GM23338 (cell line): ENCODE measurements around the gene PFKFB2. TPM values are rescaled to one million over a fixed set of nuclear protein-coding genes. Genes with fewer than 3 reads are reported as not detected.

Experiments
- ATAC-seq: fragments of 200-7000 bp; cut with Tn5 transposase; 3 replicates; pipeline ENCODE4 v1.9.1; 2020
- DNase-seq: peaks from one replicate; pipeline ENCODE4 v3.0.0-alpha.2; 2015; ENCODE audit warnings: low spot score
- H2AFZ ChIP-seq: fragments of 200-600 bp; sonication (generic); 2 replicates; pipeline ENCODE4 v1.8.0; 2016; ENCODE audit warnings: antibody characterized with exemption, mild to moderate bottlenecking, moderate library complexity
- H3F3A ChIP-seq: fragments of 200-600 bp; sonication (generic); replicated peaks from 2 replicates; pipeline ENCODE4 v1.8.0; 2017; ENCODE audit warnings: antibody characterized with exemption, mixed run types, low read depth
- H3K27ac ChIP-seq: fragments of 200-600 bp; sonication (generic); 2 replicates; pipeline ENCODE4 v1.6.1; 2016; ENCODE audit warnings: low read depth
- H3K27me3 ChIP-seq: fragments of 200-600 bp; sonication (generic); 2 replicates; pipeline ENCODE4 v1.8.0; 2016; ENCODE audit warnings: mild to moderate bottlenecking, mixed run types, moderate library complexity; ENCODE audit not compliant: insufficient read depth
- H3K36me3 ChIP-seq: fragments of 200-600 bp; sonication (generic); 2 replicates; pipeline ENCODE4 v1.8.0; 2016; ENCODE audit warnings: mild to moderate bottlenecking; ENCODE audit not compliant: insufficient read depth
- H3K4me1 ChIP-seq: fragments of 200-600 bp; sonication (generic); 2 replicates; pipeline ENCODE4 v1.8.0; 2016; ENCODE audit warnings: mild to moderate bottlenecking, moderate library complexity; ENCODE audit not compliant: insufficient read depth
- H3K4me2 ChIP-seq: fragments of 200-600 bp; sonication (generic); 2 replicates; pipeline ENCODE4 v1.7.1; 2017; ENCODE audit warnings: mixed run types
- H3K4me3 ChIP-seq: fragments of 200-600 bp; sonication (generic); 2 replicates; pipeline ENCODE4 v1.6.1; 2016; ENCODE audit warnings: mixed run types
- H3K79me2 ChIP-seq: fragments of 200-600 bp; sonication (generic); replicated peaks from 2 replicates; pipeline ENCODE4 v1.8.0; 2017; ENCODE audit warnings: mild to moderate bottlenecking; ENCODE audit not compliant: insufficient read depth
- H3K9me2 ChIP-seq: fragments of 200-600 bp; sonication (generic); 2 replicates; pipeline ENCODE4 v1.8.0; 2017; ENCODE audit not compliant: insufficient read depth
- H4K20me1 ChIP-seq: fragments of 200-600 bp; sonication (generic); replicated peaks from 2 replicates; pipeline ENCODE4 v1.8.0; 2017; ENCODE audit warnings: mild to moderate bottlenecking; ENCODE audit not compliant: insufficient read depth
- H3K27ac Mint-ChIP-seq: 2 replicates; pipeline ENCODE4 v1.8.0; 2020; ENCODE audit warnings: inconsistent platforms, mild to moderate bottlenecking, moderate library complexity, mixed read lengths
- H3K27me3 Mint-ChIP-seq: 3 replicates; pipeline ENCODE4 v1.8.0; 2022; ENCODE audit warnings: low read depth, mild to moderate bottlenecking, moderate library complexity, mixed read lengths, inconsistent platforms; ENCODE audit not compliant: insufficient read depth, poor library complexity
- H3K36me3 Mint-ChIP-seq: 3 replicates; pipeline ENCODE4 v1.8.0; 2021; ENCODE audit warnings: low read depth, mild to moderate bottlenecking, inconsistent platforms, moderate library complexity, mixed read lengths
- H3K4me1 Mint-ChIP-seq: 3 replicates; pipeline ENCODE4 v1.8.0; 2020; ENCODE audit warnings: mild to moderate bottlenecking, inconsistent platforms, mixed read lengths
- H3K4me3 Mint-ChIP-seq: 3 replicates; pipeline ENCODE4 v1.8.0; 2021; ENCODE audit warnings: moderate library complexity, mild to moderate bottlenecking, inconsistent platforms, mixed read lengths
- H3K9me3 Mint-ChIP-seq: 3 replicates; pipeline ENCODE4 v1.8.0; 2020; ENCODE audit warnings: moderate library complexity, mild to moderate bottlenecking, inconsistent platforms, mixed read lengths
- POLR2AphosphoS5 ChIP-seq: IDR thresholded peaks from 2 replicates; pipeline ENCODE4 v1.6.1; 2016; ENCODE audit warnings: antibody characterized with exemption, low read depth
- STAT1 ChIP-seq: IDR thresholded peaks from one replicate; pipeline ENCODE4 v1.6.1; 2016; ENCODE audit warnings: antibody characterized with exemption; ENCODE audit not compliant: unreplicated experiment
- ZNF331 ChIP-seq: fragments of 250-450 bp; sonication (Bioruptor Pico); IDR thresholded peaks from 2 replicates; pipeline ENCODE4 v1.5.0; 2020; ENCODE audit warnings: low read depth, mild to moderate bottlenecking, moderate library complexity
- polyA plus RNA-seq: library from polyadenylated mRNA; unstranded; fragments of >200 nt; fragmentation: Nextera tagmentation; extraction: Ambion mirVana; gene quantifications from 2 replicates; pipeline ENCODE4 v1.2.1, GENCODE V29; 2016
- total RNA-seq: library from RNA; depleted of rRNA; stranded (reverse); fragments of >200 nt; shearing (Covaris generic); gene quantifications from 2 replicates; pipeline ENCODE4 v1.2.3, GENCODE V29; 2014
- TF ChIP-seq, protein P1 (sequence below), 2 experiments: fragments of 200-600 bp in 1 of 2; sonication (generic) in 1 of 2; conservative IDR thresholded peaks; 2 replicates each; pipeline versions ENCODE4 v1.5.1 to v1.6.1; 2016 to 2017; ENCODE audit warnings: antibody characterized with exemption in 2 of 2, low read depth in 2 of 2, mild to moderate bottlenecking in 2 of 2, moderate library complexity in 1 of 2
- TF ChIP-seq, protein P2 (sequence below): IDR thresholded peaks from one replicate; pipeline ENCODE4 v1.6.1; 2018; ENCODE audit warnings: antibody characterized with exemption; ENCODE audit not compliant: unreplicated experiment
- TF ChIP-seq, protein P3 (sequence below): fragments of 250-450 bp; sonication (Bioruptor Pico); IDR thresholded peaks from 2 replicates; pipeline ENCODE4 v1.5.0; 2020; ENCODE audit warnings: mild to moderate bottlenecking, moderate library complexity
- TF ChIP-seq, protein P4 (sequence below): IDR thresholded peaks from 2 replicates; pipeline ENCODE4 v1.6.1; 2016; ENCODE audit warnings: antibody characterized with exemption

Gene PFKFB2
- total and polyA plus RNA-seq, 2 experiments from 2014 or later: 4.9 to 14.8 TPM

DNA sequence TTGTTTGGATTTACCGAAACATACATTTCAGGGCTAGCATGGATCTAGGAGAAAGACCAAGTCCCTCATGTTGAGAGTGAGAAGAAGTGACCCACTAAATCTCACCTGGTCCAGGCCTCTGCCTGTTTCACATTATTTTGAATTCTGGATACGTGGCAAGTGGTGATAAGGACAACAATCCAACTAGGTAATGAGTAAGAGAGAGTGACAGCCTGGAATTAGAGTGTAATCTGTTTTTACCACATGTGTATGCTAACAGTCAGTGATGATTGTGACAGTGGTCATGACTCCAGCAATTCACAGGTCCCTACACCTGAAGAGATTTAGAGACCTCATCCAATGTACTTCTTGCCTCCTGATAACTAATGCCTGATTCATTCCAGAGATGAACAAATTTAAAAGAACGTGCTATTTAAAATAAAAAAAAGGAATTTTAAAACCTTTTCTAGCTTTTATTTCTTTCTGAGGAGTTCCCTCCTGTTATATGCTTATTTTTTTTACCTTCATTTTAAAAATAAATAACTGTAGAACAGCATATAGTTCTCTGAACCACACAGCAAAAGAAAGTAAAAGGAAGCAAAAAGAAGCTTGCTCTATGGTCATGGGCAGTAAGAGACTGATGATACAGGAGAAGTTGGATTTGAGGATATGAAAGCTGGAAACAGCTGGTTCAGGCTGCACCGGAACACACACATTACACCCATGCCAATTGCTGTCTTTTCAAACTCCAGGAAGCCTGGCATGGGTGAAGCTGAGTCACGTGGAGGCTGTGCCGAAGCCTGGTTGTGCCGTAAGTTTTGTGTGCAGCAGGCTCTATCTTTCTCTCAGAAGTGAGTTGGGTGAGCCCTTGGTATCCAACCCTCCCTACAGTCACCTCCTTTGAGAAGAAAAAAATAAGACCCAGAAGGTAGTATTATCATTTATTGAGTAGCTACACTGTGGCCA, 35.2 kb upstream of the PFKFB2 start:
- Histone ChIP-seq H3K79me2 (no peaks in the 10 kb centered on the region), H2AFZ (no peak overlapping the region), H3K4me3 (no peak overlapping the region), H3F3A (no peaks in the 10 kb centered on the region), H4K20me1 (no peaks in the 10 kb centered on the region; the same call in 1 of the 2 replicates), H3K27ac (no peak overlapping the region), H3K4me2 (no peak overlapping the region), H3K4me1 (no peaks in the 10 kb centered on the region), H3K36me3 (no peaks in the 10 kb centered on the region), H3K27me3 (no peaks in the 10 kb centered on the region), H3K9me2 (peaks cover 11% of the 10 kb centered on the region; the same call in 1 of the 2 replicates)
- H3K36me3 Mint-ChIP-seq: no peaks in the 10 kb centered on the region; the same call in 2 of the 3 replicates
- H3K9me3 Mint-ChIP-seq: no peaks in the 10 kb centered on the region
- ATAC-seq (no peak), DNase-seq (no peak)
- H3K27me3 Mint-ChIP-seq: peaks cover 5% of the 10 kb centered on the region
- H3K4me1 Mint-ChIP-seq: no peaks in the 10 kb centered on the region
- H3K27ac Mint-ChIP-seq: no peak overlapping the region
- no peak for TF ChIP-seq POLR2AphosphoS5
- H3K4me3 Mint-ChIP-seq: no peak overlapping the region

DNA sequence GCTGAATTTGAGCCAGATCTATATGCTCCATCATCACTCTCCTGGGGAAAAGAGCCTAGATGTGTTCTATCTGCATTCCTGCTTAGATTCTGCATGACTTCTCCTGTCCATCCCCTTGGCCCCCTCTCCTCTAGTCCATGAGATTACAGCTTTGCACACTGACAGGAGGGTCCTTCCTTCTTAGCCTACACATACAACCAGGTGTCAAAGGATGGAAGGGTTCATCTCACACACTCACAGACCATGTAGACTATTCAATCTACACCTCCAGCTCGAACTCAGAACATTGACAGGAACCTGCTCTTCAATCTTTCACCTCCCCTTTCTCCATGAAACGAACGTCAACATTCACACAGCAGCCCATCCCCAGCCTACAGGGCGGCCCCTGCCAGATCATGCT, 34.4 kb upstream of the PFKFB2 start:
- Mint-ChIP-seq H3K27me3 (peaks cover 5% of the 10 kb centered on the region), H3K27ac (no peak overlapping the region), H3K4me1 (no peaks in the 10 kb centered on the region), H3K4me3 (no peak overlapping the region), H3K36me3 (no peaks in the 10 kb centered on the region; the same call in 2 of the 3 replicates), H3K9me3 (no peaks in the 10 kb centered on the region)
- Histone ChIP-seq H3K27ac (no peak overlapping the region), H3F3A (no peaks in the 10 kb centered on the region), H4K20me1 (no peaks in the 10 kb centered on the region; the same call in 1 of the 2 replicates), H3K4me2 (no peak overlapping the region), H3K4me3 (no peak overlapping the region), H2AFZ (no peak overlapping the region), H3K9me2 (peaks cover 11% of the 10 kb centered on the region; the same call in 1 of the 2 replicates), H3K79me2 (no peaks in the 10 kb centered on the region), H3K27me3 (no peaks in the 10 kb centered on the region), H3K36me3 (no peaks in the 10 kb centered on the region), H3K4me1 (no peaks in the 10 kb centered on the region)
- ATAC-seq (no peak), DNase-seq (no peak)
- TF ChIP-seq POLR2AphosphoS5 (no peak), STAT1 (no peak), ZNF331 (CRISPR knock-in tag) (no peak)
- TF ChIP-seq, protein P1, sequence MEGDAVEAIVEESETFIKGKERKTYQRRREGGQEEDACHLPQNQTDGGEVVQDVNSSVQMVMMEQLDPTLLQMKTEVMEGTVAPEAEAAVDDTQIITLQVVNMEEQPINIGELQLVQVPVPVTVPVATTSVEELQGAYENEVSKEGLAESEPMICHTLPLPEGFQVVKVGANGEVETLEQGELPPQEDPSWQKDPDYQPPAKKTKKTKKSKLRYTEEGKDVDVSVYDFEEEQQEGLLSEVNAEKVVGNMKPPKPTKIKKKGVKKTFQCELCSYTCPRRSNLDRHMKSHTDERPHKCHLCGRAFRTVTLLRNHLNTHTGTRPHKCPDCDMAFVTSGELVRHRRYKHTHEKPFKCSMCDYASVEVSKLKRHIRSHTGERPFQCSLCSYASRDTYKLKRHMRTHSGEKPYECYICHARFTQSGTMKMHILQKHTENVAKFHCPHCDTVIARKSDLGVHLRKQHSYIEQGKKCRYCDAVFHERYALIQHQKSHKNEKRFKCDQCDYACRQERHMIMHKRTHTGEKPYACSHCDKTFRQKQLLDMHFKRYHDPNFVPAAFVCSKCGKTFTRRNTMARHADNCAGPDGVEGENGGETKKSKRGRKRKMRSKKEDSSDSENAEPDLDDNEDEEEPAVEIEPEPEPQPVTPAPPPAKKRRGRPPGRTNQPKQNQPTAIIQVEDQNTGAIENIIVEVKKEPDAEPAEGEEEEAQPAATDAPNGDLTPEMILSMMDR (conservative IDR thresholded peaks at IDR 0.05; ENCODE audit: low read depth in 2 of 2): no peak
- TF ChIP-seq, protein P2, sequence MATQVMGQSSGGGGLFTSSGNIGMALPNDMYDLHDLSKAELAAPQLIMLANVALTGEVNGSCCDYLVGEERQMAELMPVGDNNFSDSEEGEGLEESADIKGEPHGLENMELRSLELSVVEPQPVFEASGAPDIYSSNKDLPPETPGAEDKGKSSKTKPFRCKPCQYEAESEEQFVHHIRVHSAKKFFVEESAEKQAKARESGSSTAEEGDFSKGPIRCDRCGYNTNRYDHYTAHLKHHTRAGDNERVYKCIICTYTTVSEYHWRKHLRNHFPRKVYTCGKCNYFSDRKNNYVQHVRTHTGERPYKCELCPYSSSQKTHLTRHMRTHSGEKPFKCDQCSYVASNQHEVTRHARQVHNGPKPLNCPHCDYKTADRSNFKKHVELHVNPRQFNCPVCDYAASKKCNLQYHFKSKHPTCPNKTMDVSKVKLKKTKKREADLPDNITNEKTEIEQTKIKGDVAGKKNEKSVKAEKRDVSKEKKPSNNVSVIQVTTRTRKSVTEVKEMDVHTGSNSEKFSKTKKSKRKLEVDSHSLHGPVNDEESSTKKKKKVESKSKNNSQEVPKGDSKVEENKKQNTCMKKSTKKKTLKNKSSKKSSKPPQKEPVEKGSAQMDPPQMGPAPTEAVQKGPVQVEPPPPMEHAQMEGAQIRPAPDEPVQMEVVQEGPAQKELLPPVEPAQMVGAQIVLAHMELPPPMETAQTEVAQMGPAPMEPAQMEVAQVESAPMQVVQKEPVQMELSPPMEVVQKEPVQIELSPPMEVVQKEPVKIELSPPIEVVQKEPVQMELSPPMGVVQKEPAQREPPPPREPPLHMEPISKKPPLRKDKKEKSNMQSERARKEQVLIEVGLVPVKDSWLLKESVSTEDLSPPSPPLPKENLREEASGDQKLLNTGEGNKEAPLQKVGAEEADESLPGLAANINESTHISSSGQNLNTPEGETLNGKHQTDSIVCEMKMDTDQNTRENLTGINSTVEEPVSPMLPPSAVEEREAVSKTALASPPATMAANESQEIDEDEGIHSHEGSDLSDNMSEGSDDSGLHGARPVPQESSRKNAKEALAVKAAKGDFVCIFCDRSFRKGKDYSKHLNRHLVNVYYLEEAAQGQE: no peak
- TF ChIP-seq, protein P3, sequence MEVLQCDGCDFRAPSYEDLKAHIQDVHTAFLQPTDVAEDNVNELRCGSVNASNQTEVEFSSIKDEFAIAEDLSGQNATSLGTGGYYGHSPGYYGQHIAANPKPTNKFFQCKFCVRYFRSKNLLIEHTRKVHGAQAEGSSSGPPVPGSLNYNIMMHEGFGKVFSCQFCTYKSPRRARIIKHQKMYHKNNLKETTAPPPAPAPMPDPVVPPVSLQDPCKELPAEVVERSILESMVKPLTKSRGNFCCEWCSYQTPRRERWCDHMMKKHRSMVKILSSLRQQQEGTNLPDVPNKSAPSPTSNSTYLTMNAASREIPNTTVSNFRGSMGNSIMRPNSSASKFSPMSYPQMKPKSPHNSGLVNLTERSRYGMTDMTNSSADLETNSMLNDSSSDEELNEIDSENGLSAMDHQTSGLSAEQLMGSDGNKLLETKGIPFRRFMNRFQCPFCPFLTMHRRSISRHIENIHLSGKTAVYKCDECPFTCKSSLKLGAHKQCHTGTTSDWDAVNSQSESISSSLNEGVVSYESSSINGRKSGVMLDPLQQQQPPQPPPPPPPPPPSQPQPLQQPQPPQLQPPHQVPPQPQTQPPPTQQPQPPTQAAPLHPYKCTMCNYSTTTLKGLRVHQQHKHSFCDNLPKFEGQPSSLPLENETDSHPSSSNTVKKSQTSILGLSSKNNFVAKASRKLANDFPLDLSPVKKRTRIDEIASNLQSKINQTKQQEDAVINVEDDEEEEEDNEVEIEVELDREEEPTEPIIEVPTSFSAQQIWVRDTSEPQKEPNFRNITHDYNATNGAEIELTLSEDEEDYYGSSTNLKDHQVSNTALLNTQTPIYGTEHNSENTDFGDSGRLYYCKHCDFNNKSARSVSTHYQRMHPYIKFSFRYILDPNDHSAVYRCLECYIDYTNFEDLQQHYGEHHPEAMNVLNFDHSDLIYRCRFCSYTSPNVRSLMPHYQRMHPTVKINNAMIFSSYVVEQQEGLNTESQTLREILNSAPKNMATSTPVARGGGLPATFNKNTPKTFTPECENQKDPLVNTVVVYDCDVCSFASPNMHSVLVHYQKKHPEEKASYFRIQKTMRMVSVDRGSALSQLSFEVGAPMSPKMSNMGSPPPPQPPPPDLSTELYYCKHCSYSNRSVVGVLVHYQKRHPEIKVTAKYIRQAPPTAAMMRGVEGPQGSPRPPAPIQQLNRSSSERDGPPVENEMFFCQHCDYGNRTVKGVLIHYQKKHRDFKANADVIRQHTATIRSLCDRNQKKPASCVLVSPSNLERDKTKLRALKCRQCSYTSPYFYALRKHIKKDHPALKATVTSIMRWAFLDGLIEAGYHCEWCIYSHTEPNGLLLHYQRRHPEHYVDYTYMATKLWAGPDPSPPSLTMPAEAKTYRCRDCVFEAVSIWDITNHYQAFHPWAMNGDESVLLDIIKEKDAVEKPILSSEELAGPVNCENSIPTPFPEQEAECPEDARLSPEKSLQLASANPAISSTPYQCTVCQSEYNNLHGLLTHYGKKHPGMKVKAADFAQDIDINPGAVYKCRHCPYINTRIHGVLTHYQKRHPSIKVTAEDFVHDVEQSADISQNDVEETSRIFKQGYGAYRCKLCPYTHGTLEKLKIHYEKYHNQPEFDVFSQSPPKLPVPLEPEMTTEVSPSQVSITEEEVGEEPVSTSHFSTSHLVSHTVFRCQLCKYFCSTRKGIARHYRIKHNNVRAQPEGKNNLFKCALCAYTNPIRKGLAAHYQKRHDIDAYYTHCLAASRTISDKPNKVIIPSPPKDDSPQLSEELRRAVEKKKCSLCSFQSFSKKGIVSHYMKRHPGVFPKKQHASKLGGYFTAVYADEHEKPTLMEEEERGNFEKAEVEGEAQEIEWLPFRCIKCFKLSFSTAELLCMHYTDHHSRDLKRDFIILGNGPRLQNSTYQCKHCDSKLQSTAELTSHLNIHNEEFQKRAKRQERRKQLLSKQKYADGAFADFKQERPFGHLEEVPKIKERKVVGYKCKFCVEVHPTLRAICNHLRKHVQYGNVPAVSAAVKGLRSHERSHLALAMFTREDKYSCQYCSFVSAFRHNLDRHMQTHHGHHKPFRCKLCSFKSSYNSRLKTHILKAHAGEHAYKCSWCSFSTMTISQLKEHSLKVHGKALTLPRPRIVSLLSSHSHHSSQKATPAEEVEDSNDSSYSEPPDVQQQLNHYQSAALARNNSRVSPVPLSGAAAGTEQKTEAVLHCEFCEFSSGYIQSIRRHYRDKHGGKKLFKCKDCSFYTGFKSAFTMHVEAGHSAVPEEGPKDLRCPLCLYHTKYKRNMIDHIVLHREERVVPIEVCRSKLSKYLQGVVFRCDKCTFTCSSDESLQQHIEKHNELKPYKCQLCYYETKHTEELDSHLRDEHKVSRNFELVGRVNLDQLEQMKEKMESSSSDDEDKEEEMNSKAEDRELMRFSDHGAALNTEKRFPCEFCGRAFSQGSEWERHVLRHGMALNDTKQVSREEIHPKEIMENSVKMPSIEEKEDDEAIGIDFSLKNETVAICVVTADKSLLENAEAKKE (CRISPR knock-in tag): no peak
- TF ChIP-seq, protein P4, sequence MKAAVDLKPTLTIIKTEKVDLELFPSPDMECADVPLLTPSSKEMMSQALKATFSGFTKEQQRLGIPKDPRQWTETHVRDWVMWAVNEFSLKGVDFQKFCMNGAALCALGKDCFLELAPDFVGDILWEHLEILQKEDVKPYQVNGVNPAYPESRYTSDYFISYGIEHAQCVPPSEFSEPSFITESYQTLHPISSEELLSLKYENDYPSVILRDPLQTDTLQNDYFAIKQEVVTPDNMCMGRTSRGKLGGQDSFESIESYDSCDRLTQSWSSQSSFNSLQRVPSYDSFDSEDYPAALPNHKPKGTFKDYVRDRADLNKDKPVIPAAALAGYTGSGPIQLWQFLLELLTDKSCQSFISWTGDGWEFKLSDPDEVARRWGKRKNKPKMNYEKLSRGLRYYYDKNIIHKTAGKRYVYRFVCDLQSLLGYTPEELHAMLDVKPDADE: no peak
